Measurements from ENCODE around the gene PEX5L.

DNA sequence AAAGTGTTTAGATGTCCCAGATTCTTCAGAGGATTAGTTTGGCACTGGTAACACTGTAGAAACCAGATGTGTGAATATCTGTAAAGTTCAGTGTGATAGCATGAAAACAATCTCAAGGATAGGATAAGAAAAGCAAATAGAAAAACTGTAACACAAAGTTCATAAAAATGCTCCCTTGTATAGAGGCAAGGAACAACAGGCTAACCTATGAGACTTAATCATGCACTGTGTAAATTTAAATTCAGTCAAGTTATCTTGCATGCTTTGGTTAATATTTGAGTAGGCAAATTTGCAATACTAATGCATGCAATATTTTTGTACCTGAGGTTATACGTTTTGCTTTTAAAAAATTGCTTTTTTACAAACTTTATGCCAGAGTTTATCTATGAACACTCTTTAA, 239.5 kb downstream of the PEX5L start:
- no peak for TF ChIP-seq POLR2A (IDR thresholded peaks at IDR 0.05)
- TF ChIP-seq, protein P1, sequence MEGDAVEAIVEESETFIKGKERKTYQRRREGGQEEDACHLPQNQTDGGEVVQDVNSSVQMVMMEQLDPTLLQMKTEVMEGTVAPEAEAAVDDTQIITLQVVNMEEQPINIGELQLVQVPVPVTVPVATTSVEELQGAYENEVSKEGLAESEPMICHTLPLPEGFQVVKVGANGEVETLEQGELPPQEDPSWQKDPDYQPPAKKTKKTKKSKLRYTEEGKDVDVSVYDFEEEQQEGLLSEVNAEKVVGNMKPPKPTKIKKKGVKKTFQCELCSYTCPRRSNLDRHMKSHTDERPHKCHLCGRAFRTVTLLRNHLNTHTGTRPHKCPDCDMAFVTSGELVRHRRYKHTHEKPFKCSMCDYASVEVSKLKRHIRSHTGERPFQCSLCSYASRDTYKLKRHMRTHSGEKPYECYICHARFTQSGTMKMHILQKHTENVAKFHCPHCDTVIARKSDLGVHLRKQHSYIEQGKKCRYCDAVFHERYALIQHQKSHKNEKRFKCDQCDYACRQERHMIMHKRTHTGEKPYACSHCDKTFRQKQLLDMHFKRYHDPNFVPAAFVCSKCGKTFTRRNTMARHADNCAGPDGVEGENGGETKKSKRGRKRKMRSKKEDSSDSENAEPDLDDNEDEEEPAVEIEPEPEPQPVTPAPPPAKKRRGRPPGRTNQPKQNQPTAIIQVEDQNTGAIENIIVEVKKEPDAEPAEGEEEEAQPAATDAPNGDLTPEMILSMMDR (IDR thresholded peaks at IDR 0.05), result no peak
